GM23248 (cell line): Measurements from ENCODE around the gene PPL. TPM values are rescaled to one million over a fixed set of nuclear protein-coding genes. Genes with fewer than 3 reads are reported as not detected.

ENCODE experiments used
- DNase-seq: peaks from one replicate; pipeline ENCODE4 v3.0.0-alpha.2; 2015
- H2AFZ ChIP-seq: fragments of 200-600 bp; sonication (generic); 2 replicates; pipeline ENCODE4 v1.6.1; 2016; ENCODE audit warnings: antibody characterized with exemption
- H3F3A ChIP-seq: fragments of 200-600 bp; sonication (generic); 2 replicates; pipeline ENCODE4 v1.6.1; 2016; ENCODE audit warnings: mild to moderate bottlenecking, antibody characterized with exemption, mixed run types; ENCODE audit not compliant: insufficient read depth
- H3K27ac ChIP-seq: fragments of 200-600 bp; sonication (generic); 2 replicates; pipeline ENCODE4 v1.5.1; 2016; ENCODE audit warnings: mild to moderate bottlenecking
- H3K27me3 ChIP-seq: fragments of 200-600 bp; sonication (generic); replicated peaks from 2 replicates; pipeline ENCODE4 v1.6.1; 2016; ENCODE audit warnings: mild to moderate bottlenecking; ENCODE audit not compliant: insufficient read depth
- H3K36me3 ChIP-seq: fragments of 200-600 bp; sonication (generic); 2 replicates; pipeline ENCODE4 v1.6.1; 2016; ENCODE audit warnings: low read depth, mild to moderate bottlenecking
- H3K4me1 ChIP-seq: fragments of 200-600 bp; sonication (generic); 2 replicates; pipeline ENCODE4 v1.6.1; 2016; ENCODE audit warnings: mild to moderate bottlenecking; ENCODE audit not compliant: insufficient read depth
- H3K4me2 ChIP-seq: fragments of 200-600 bp; sonication (generic); one replicate; pipeline ENCODE4 v1.6.1; 2016; ENCODE audit warnings: mild to moderate bottlenecking; ENCODE audit not compliant: unreplicated experiment
- H3K4me3 ChIP-seq: fragments of 200-600 bp; sonication (generic); 2 replicates; pipeline ENCODE4 v1.5.1; 2016; ENCODE audit warnings: mild to moderate bottlenecking
- H3K79me2 ChIP-seq: fragments of 200-600 bp; sonication (generic); 2 replicates; pipeline ENCODE4 v1.6.1; 2016; ENCODE audit warnings: mild to moderate bottlenecking; ENCODE audit not compliant: insufficient read depth
- H3K9ac ChIP-seq: fragments of 200-600 bp; sonication (generic); 2 replicates; pipeline ENCODE4 v1.6.1; 2016; ENCODE audit warnings: mild to moderate bottlenecking
- H3K9me2 ChIP-seq: fragments of 200-600 bp; sonication (generic); 2 replicates; pipeline ENCODE4 v1.6.1; 2016; ENCODE audit warnings: mixed run types, mild to moderate bottlenecking, moderate library complexity; ENCODE audit not compliant: insufficient read depth
- H3K9me3 ChIP-seq: fragments of 200-600 bp; sonication (generic); one replicate; pipeline ENCODE4 v1.6.1; 2017; ENCODE audit warnings: low read depth
- H4K20me1 ChIP-seq: fragments of 200-600 bp; sonication (generic); 2 replicates; pipeline ENCODE4 v1.6.0; 2016; ENCODE audit not compliant: insufficient read depth
- EZH2 ChIP-seq: fragments of 200-600 bp; sonication (generic); IDR thresholded peaks from 2 replicates; pipeline ENCODE4 v1.6.1; 2018; ENCODE audit warnings: antibody characterized with exemption, mild to moderate bottlenecking; ENCODE audit not compliant: insufficient read depth, poor library complexity, severe bottlenecking
- EZH2phosphoT487 ChIP-seq: fragments of 200-600 bp; sonication (generic); IDR thresholded peaks from 2 replicates; pipeline ENCODE4 v1.6.1; 2018; ENCODE audit warnings: antibody characterized with exemption, moderate library complexity, mild to moderate bottlenecking, low read depth; ENCODE audit not compliant: insufficient read depth
- WGBS, 2 experiments: methylation state at CpG; one replicate each; pipeline ENCODE4 v1.1.6; 2015 to 2017; ENCODE audit warnings: low lambda C conversion rate in 2 of 2, low coverage in 1 of 2; ENCODE audit errors: missing lambda C conversion rate in 2 of 2; 5-methylcytosine and 5-hydroxymethylcytosine counted together
- in situ Hi-C: fragments of 300-500 bp; cut with MboI; formaldehyde crosslinking; loops from 2 replicates; pipeline ENCODE4 v1.15.0; 2020
- polyA plus RNA-seq: library from polyadenylated mRNA; unstranded; fragments of >200 nt; fragmentation: Nextera tagmentation; extraction: Ambion mirVana; gene quantifications from 2 replicates; pipeline ENCODE4 v1.2.1, GENCODE V29; 2016
- total RNA-seq: library from RNA; depleted of rRNA; stranded (reverse); fragments of >200 nt; shearing (Covaris generic); gene quantifications from 2 replicates; pipeline ENCODE4 v1.2.3, GENCODE V29; 2014

PPL gene
- total and polyA plus RNA-seq, 2 experiments from 2014 or later: 1.2 to 1.7 TPM

DNA sequence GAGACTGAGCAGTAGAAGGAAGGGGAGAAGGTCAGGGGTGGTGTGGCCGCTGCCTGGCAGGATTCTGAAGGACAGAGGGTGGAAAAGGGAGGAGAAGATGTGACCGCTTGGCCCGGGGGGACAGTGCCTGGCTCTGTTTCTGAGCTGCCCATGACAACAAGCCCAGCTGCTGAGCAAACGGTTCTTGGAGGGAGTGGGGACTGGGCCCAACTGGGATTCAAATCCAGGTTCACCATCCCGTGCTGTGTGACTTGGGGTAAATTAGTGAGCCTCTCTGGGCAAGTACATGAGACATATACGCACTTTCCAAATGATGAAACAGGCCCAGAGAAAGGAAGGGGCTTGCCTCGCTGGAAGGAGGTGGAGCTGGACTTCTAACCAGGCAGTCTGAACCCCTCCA, 44.5 kb upstream of the PPL start:
- no peak for TF ChIP-seq EZH2phosphoT487
- Histone ChIP-seq H3K9me3 (no peaks in the 10 kb centered on the region), H3K9me2 (no peaks in the 10 kb centered on the region), H4K20me1 (no peaks in the 10 kb centered on the region), H3F3A (no peaks in the 10 kb centered on the region), H3K36me3 (no peaks in the 10 kb centered on the region), H3K9ac (no peak overlapping the region), H3K4me1 (no peaks in the 10 kb centered on the region), H3K27me3 (no peaks in the 10 kb centered on the region), H2AFZ (no peak overlapping the region), H3K27ac (no peak overlapping the region), H3K4me3 (no peak overlapping the region), H3K4me2 (no peak overlapping the region), H3K79me2 (no peaks in the 10 kb centered on the region)
- DNase-seq: no peak
- WGBS, 2 experiments: 58 to 60% methylated on average over 7 of the region's 7 CpGs
- in situ Hi-C loops: no loop called here

DNA sequence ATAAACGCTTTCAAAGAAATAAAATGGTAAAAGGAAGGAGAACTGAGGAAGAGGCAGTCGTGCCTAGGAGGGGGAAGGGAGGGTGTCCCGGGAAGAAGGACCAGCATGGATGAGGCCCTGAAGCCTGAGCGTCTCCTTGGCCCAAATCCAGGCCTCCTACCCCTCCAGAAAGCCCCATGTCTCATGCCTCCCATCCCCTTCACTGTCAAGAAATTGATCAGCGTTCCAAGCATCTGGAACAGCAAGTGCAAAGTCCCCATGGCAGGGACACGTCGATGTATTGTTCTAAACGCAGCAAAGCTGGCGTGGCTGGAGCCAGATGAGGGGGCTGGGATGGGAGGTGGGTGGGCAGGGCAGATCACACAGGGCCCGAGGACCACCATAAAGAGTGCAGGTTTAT, 43.7 kb upstream of the PPL start:
- 54 to 60% methylated on average over 10 of the region's 10 CpGs for WGBS, 2 experiments
- H3K4me2 ChIP-seq: no peak overlapping the region

GRCh38 chr16:4979736-4980660, 43.0 kb upstream of the PPL start:
- Histone ChIP-seq H3K79me2 (no peaks in the 10 kb centered on the region), H4K20me1 (no peaks in the 10 kb centered on the region), H3K4me2 (no peak overlapping the region), H3K9me3 (no peaks in the 10 kb centered on the region), H3K27me3 (no peaks in the 10 kb centered on the region), H3F3A (no peaks in the 10 kb centered on the region), H2AFZ (no peak overlapping the region), H3K4me1 (no peaks in the 10 kb centered on the region), H3K27ac (no peak overlapping the region), H3K4me3 (no peak overlapping the region), H3K9me2 (no peaks in the 10 kb centered on the region), H3K9ac (no peak overlapping the region), H3K36me3 (no peaks in the 10 kb centered on the region)
- 73 to 78% methylated on average over 25 of the region's 25 CpGs for WGBS, 2 experiments
- TF ChIP-seq EZH2phosphoT487 (no peak), EZH2 (no peak)
- no peak for DNase-seq
- in situ Hi-C loops: no loop called here

More for the DNA sequence above, 43.7 kb upstream of the PPL start:
- no peaks in the 10 kb centered on the region for H3K4me1 ChIP-seq
- H3K4me3 ChIP-seq: no peak overlapping the region
- H3F3A ChIP-seq: no peaks in the 10 kb centered on the region
- no peak for TF ChIP-seq EZH2phosphoT487
- no peak for TF ChIP-seq EZH2
- DNase-seq: no peak
- no peak overlapping the region for H2AFZ ChIP-seq
- no peaks in the 10 kb centered on the region for H4K20me1 ChIP-seq
- no peaks in the 10 kb centered on the region for H3K9me2 ChIP-seq
- in situ Hi-C loops: no loop called here
- H3K36me3 ChIP-seq: no peaks in the 10 kb centered on the region
- H3K9ac ChIP-seq: no peak overlapping the region
- H3K9me3 ChIP-seq: no peaks in the 10 kb centered on the region
- H3K79me2 ChIP-seq: no peaks in the 10 kb centered on the region
- H3K27me3 ChIP-seq: no peaks in the 10 kb centered on the region
- H3K27ac ChIP-seq: no peak overlapping the region

GRCh38 chr16:4979164-4979563, 42.2 kb upstream of the PPL start:
- Histone ChIP-seq H3K27me3 (no peaks in the 10 kb centered on the region), H3F3A (no peaks in the 10 kb centered on the region), H2AFZ (no peak overlapping the region), H4K20me1 (no peaks in the 10 kb centered on the region), H3K4me3 (no peak overlapping the region), H3K27ac (no peak overlapping the region), H3K9ac (no peak overlapping the region), H3K79me2 (no peaks in the 10 kb centered on the region), H3K4me2 (no peak overlapping the region), H3K4me1 (no peaks in the 10 kb centered on the region), H3K36me3 (no peaks in the 10 kb centered on the region), H3K9me2 (no peaks in the 10 kb centered on the region), H3K9me3 (no peaks in the 10 kb centered on the region)
- in situ Hi-C loops: no loop called here
- no peak for DNase-seq
- 78 to 81% methylated on average over 7 of the region's 7 CpGs for WGBS, 2 experiments
- TF ChIP-seq EZH2 (no peak), EZH2phosphoT487 (no peak)
